HepG2 (cell line): Measurements from ENCODE around the gene DLG2. TPM values are rescaled to one million over a fixed set of nuclear protein-coding genes. Genes with fewer than 3 reads are reported as not detected.

Source experiments
- BRCA1 ChIP-seq: sonication (generic); formaldehyde crosslinking; IDR thresholded peaks from 2 replicates; pipeline ENCODE4 v1.4.0; 2020; ENCODE audit warnings: missing genetic modification reagents
- JARID2 ChIP-seq: sonication (generic); formaldehyde crosslinking; IDR thresholded peaks from 2 replicates; pipeline ENCODE4 v1.8.1; 2023; ENCODE audit warnings: missing genetic modification reagents, inconsistent platforms; ENCODE audit not compliant: insufficient replicate concordance
- KAT2B ChIP-seq: fragments of 150-350 bp; IDR thresholded peaks from 2 replicates; pipeline ENCODE4 v1.6.1; 2014; ENCODE audit warnings: low read depth, low read length, borderline replicate concordance
- LRRFIP1 ChIP-seq: sonication (generic); formaldehyde crosslinking; conservative IDR thresholded peaks from 2 replicates; pipeline ENCODE4 v1.4.0; 2020; ENCODE audit warnings: missing genetic modification reagents
- PHF21A ChIP-seq: sonication (generic); formaldehyde crosslinking; IDR thresholded peaks from 2 replicates; pipeline ENCODE4 v1.5.0; 2020; ENCODE audit warnings: mild to moderate bottlenecking, missing genetic modification reagents
- PLSCR1 ChIP-seq: sonication (generic); formaldehyde crosslinking; IDR thresholded peaks from 2 replicates; pipeline ENCODE4 v1.5.0; 2020; ENCODE audit warnings: missing genetic modification reagents, mild to moderate bottlenecking, borderline replicate concordance
- RFX5 ChIP-seq: IDR thresholded peaks from 2 replicates; pipeline ENCODE4 v1.6.1; 2011; ENCODE audit warnings: low read depth, low read length, improper control_type of control experiment
- SALL1 ChIP-seq: sonication (generic); formaldehyde crosslinking; IDR thresholded peaks from 2 replicates; pipeline ENCODE4 v1.8.0; 2022; ENCODE audit warnings: mild to moderate bottlenecking, missing genetic modification reagents
- THYN1 ChIP-seq: sonication (generic); formaldehyde crosslinking; IDR thresholded peaks from 2 replicates; pipeline ENCODE4 v1.8.1; 2023; ENCODE audit warnings: low read depth, mild to moderate bottlenecking, moderate library complexity, missing genetic modification reagents, borderline replicate concordance
- XBP1 ChIP-seq: sonication (generic); formaldehyde crosslinking; IDR thresholded peaks from 2 replicates; pipeline ENCODE4 v1.5.0; 2020; ENCODE audit warnings: missing genetic modification reagents
- ZMYM4 ChIP-seq: sonication (generic); formaldehyde crosslinking; IDR thresholded peaks from 2 replicates; pipeline ENCODE4 v1.8.1; 2023; ENCODE audit warnings: mild to moderate bottlenecking, missing genetic modification reagents
- ZNF138 ChIP-seq: sonication (generic); formaldehyde crosslinking; IDR thresholded peaks from 2 replicates; pipeline ENCODE4 v1.5.0; 2020; ENCODE audit warnings: mild to moderate bottlenecking, low read depth, missing genetic modification reagents
- ZNF3 ChIP-seq: IDR thresholded peaks from 2 replicates; pipeline ENCODE4 v1.7.0; 2017; ENCODE audit warnings: inconsistent platforms
- ZNF343 ChIP-seq: sonication (generic); formaldehyde crosslinking; IDR thresholded peaks from 2 replicates; pipeline ENCODE4 v1.4.0; 2020; ENCODE audit warnings: mild to moderate bottlenecking, missing genetic modification reagents
- ZNF414 ChIP-seq: sonication (generic); formaldehyde crosslinking; IDR thresholded peaks from 2 replicates; pipeline ENCODE4 v1.5.0; 2020; ENCODE audit warnings: missing genetic modification reagents
- ZSCAN21 ChIP-seq: sonication (generic); formaldehyde crosslinking; IDR thresholded peaks from 2 replicates; pipeline ENCODE4 v1.8.0; 2022; ENCODE audit warnings: mild to moderate bottlenecking, missing genetic modification reagents, moderate library complexity, borderline replicate concordance
- ZUFSP ChIP-seq: sonication (generic); formaldehyde crosslinking; IDR thresholded peaks from 2 replicates; pipeline ENCODE4 v1.9.0; 2021; ENCODE audit warnings: missing genetic modification reagents, mild to moderate bottlenecking, borderline replicate concordance
- polyA plus RNA-seq, 8 experiments: library from polyadenylated mRNA; depleted of rRNA in 3 of 8; stranded (reverse) in 7 of 8; unstranded in 1 of 8; fragments of >200 nt; fragmentation: Illumina TruSeq in 4 of 8; extraction: Trizol in 4 of 8; gene quantifications; 2 replicates each; pipeline versions ENCODE4 v1.2.1 to v1.2.3, GENCODE V29; 2011 to 2016; ENCODE audit warnings: low read depth in 4 of 8, missing spikeins in 1 of 8, mixed read lengths in 1 of 8; ENCODE audit not compliant: insufficient read depth in 1 of 8
- total RNA-seq, 5 experiments: library from RNA; depleted of rRNA; stranded (reverse); fragments of >200 nt; fragmentation: Illumina TruSeq; extraction: Trizol; gene quantifications; 2 replicates each; pipeline ENCODE4 v1.2.3, GENCODE V29; 2016; ENCODE audit warnings: low read depth in 1 of 5

Gene DLG2
- total and polyA plus RNA-seq, 2 of the 13 experiments (the other 11 are each of a cell fraction or from before 2014, with no cell fraction given) = 0.46 to 1.0 TPM

- TF ChIP-seq ZSCAN21 (CRISPR knock-in tag) (peak; percentile 74), PLSCR1 (CRISPR knock-in tag) (no peak), ZNF343 (CRISPR knock-in tag) (no peak), BRCA1 (CRISPR knock-in tag) (no peak), THYN1 (CRISPR knock-in tag) (no peak), ZMYM4 (CRISPR knock-in tag) (peak; percentile 93), RFX5 (no peak), ZNF3 (no peak), XBP1 (CRISPR knock-in tag) (no peak), LRRFIP1 (no peak), JARID2 (no peak), ZNF414 (CRISPR knock-in tag) (no peak; the same call in 1 of the 2 replicates), KAT2B (no peak), ZNF138 (no peak), SALL1 (CRISPR knock-in tag) (no peak; the same call in none of the 2 replicates), ZUFSP (CRISPR knock-in tag) (no peak), PHF21A (peak; percentile 37; the same call in 1 of the 2 replicates)
These were observed 37.7 kb upstream of the DLG2 start, which contains the start of gene CREBZF (continued) for GRCh38 chr11:85664615-85665481.
